Measurements from ENCODE around the gene VENTX. TPM values are rescaled to one million over a fixed set of nuclear protein-coding genes. Genes with fewer than 3 reads are reported as not detected.
A peak's percentile ranks its signal among the peaks of the same experiment; 100 is the strongest.

The VENTX gene
- total RNA-seq, 1 experiment from 2014 or later = 28.0 TPM

DNA sequence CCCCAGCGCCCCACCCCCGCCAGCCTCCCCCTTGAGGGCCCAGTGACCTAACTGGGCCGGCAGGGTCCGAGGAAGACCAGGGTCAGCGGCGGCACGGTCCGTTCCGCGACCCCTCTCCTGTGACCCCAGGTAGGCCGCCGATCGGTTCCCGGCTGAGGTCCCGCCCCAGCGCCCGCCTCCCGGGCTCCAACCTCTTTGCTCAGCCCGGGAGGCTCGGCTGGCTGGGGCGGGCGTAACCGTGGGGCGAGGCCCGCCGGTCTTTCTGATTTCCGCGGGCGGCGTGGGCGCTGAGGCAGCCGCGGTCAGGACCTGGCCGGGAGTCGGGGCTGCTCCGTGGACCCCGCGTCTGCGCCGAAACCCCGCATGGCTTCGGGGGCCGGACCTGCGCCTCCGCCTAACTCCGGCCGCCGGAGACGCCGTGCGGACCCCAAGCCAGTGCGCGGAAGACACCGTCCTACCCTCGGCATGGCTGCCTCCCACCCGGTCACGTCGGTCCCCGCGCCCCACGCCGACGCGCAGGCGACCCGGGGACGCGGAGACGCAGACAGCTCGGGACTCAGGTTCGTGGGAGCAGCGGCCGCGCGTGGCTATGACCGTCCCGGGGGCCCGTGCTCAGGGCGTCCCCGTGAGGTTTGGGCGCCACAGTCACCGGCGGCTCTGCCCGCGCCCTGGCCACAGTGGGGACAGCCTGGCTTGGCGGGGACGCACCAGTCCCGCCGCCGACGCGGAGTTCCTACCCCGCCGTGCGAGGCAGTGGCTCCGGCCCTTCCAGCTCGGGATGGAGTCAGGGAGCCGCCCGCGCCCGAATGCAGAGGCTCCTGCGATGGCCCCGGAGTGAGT, 1.0 kb upstream of the VENTX start:
- H3K27me3 Mint-ChIP-seq (ENCODE audit: low read depth) = peaks cover 61% of the 10 kb centered on the region

More for the DNA sequence above, 1.0 kb upstream of the VENTX start:
- ATAC-seq (peak; percentile 0; the same call in 1 of the 2 replicates), DNase-seq (ENCODE audit: low spot score) (peak; percentile 54)
- peaks cover 9% of the 10 kb centered on the region for H3K36me3 Mint-ChIP-seq
- CTCF ChIA-PET = interaction anchor here (0.9 kb wide), 1 partner anchor 11 kb away, joined by 3 read pairs; no protein-coding TSS in a partner anchor
- H3K4me1 Mint-ChIP-seq = peaks cover 44% of the 10 kb centered on the region
- no peak overlapping the region for H3K4me3 Mint-ChIP-seq
- H3K27ac Mint-ChIP-seq = no peak overlapping the region
- POLR2A ChIA-PET = no interaction called here
- no peak for TF ChIP-seq NFYB (CRISPR knock-in tag; conservative IDR thresholded peaks at IDR 0.05; ENCODE audit: low read depth)
- TF ChIP-seq KAT7 (CRISPR knock-in tag; IDR thresholded peaks at IDR 0.05; ENCODE audit: borderline replicate concordance) = 0 out of 2 replicates have a peak, but pooled peaks have one; percentile 35
- 0 out of 2 replicates have a peak, but pooled peaks have one; percentile 57 for TF ChIP-seq ESRRA (CRISPR knock-in tag; IDR thresholded peaks at IDR 0.05; ENCODE audit: borderline replicate concordance)
- no peak for TF ChIP-seq ZNF396 (CRISPR knock-in tag; IDR thresholded peaks at IDR 0.05; ENCODE audit: borderline replicate concordance)
- TF ChIP-seq ZNF416 (CRISPR knock-in tag; IDR thresholded peaks at IDR 0.05) = no peak
- TF ChIP-seq, protein P1, sequence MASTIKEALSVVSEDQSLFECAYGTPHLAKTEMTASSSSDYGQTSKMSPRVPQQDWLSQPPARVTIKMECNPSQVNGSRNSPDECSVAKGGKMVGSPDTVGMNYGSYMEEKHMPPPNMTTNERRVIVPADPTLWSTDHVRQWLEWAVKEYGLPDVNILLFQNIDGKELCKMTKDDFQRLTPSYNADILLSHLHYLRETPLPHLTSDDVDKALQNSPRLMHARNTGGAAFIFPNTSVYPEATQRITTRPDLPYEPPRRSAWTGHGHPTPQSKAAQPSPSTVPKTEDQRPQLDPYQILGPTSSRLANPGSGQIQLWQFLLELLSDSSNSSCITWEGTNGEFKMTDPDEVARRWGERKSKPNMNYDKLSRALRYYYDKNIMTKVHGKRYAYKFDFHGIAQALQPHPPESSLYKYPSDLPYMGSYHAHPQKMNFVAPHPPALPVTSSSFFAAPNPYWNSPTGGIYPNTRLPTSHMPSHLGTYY (CRISPR knock-in tag; IDR thresholded peaks at IDR 0.05) = no peak
- TF ChIP-seq NR1H2 (CRISPR knock-in tag; IDR thresholded peaks at IDR 0.05) = no peak
- TF ChIP-seq, protein P2, sequence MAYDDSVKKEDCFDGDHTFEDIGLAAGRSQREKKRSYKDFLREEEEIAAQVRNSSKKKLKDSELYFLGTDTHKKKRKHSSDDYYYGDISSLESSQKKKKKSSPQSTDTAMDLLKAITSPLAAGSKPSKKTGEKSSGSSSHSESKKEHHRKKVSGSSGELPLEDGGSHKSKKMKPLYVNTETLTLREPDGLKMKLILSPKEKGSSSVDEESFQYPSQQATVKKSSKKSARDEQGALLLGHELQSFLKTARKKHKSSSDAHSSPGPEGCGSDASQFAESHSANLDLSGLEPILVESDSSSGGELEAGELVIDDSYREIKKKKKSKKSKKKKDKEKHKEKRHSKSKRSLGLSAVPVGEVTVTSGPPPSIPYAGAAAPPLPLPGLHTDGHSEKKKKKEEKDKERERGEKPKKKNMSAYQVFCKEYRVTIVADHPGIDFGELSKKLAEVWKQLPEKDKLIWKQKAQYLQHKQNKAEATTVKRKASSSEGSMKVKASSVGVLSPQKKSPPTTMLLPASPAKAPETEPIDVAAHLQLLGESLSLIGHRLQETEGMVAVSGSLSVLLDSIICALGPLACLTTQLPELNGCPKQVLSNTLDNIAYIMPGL (CRISPR knock-in tag; IDR thresholded peaks at IDR 0.05) = 0 out of 2 replicates have a peak, but pooled peaks have one; percentile 38
- TF ChIP-seq SOX15 (CRISPR knock-in tag; IDR thresholded peaks at IDR 0.05) = no peak
- TF ChIP-seq, protein P3, sequence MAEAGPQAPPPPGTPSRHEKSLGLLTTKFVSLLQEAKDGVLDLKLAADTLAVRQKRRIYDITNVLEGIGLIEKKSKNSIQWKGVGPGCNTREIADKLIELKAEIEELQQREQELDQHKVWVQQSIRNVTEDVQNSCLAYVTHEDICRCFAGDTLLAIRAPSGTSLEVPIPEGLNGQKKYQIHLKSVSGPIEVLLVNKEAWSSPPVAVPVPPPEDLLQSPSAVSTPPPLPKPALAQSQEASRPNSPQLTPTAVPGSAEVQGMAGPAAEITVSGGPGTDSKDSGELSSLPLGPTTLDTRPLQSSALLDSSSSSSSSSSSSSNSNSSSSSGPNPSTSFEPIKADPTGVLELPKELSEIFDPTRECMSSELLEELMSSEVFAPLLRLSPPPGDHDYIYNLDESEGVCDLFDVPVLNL (CRISPR knock-in tag; IDR thresholded peaks at IDR 0.05; ENCODE audit: borderline replicate concordance, low read depth) = no peak
- no peak for TF ChIP-seq TEAD4 (CRISPR knock-in tag; IDR thresholded peaks at IDR 0.05)
- peak; percentile 65; the same call in 1 of the 2 replicates for TF ChIP-seq RELA (CRISPR knock-in tag; IDR thresholded peaks at IDR 0.05; ENCODE audit: borderline replicate concordance)
- TF ChIP-seq ZNF219 (CRISPR knock-in tag; IDR thresholded peaks at IDR 0.05; ENCODE audit: borderline replicate concordance) = no peak
- TF ChIP-seq, protein P4, sequence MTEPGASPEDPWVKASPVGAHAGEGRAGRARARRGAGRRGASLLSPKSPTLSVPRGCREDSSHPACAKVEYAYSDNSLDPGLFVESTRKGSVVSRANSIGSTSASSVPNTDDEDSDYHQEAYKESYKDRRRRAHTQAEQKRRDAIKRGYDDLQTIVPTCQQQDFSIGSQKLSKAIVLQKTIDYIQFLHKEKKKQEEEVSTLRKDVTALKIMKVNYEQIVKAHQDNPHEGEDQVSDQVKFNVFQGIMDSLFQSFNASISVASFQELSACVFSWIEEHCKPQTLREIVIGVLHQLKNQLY (CRISPR knock-in tag; IDR thresholded peaks at IDR 0.05) = no peak
- TF ChIP-seq MYBL2 (CRISPR knock-in tag; IDR thresholded peaks at IDR 0.05) = no peak
- TF ChIP-seq, protein P5, sequence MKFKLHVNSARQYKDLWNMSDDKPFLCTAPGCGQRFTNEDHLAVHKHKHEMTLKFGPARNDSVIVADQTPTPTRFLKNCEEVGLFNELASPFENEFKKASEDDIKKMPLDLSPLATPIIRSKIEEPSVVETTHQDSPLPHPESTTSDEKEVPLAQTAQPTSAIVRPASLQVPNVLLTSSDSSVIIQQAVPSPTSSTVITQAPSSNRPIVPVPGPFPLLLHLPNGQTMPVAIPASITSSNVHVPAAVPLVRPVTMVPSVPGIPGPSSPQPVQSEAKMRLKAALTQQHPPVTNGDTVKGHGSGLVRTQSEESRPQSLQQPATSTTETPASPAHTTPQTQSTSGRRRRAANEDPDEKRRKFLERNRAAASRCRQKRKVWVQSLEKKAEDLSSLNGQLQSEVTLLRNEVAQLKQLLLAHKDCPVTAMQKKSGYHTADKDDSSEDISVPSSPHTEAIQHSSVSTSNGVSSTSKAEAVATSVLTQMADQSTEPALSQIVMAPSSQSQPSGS (CRISPR knock-in tag; IDR thresholded peaks at IDR 0.05; ENCODE audit: borderline replicate concordance, low read depth) = no peak
- TF ChIP-seq RORB (CRISPR knock-in tag; IDR thresholded peaks at IDR 0.05) = no peak
- TF ChIP-seq, protein P6, sequence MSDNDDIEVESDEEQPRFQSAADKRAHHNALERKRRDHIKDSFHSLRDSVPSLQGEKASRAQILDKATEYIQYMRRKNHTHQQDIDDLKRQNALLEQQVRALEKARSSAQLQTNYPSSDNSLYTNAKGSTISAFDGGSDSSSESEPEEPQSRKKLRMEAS (CRISPR knock-in tag; IDR thresholded peaks at IDR 0.05) = no peak
- TF ChIP-seq GABPB1 (CRISPR knock-in tag; IDR thresholded peaks at IDR 0.05) = no peak
- TF ChIP-seq CREM (CRISPR knock-in tag; IDR thresholded peaks at IDR 0.05) = no peak
- TF ChIP-seq, protein P7, sequence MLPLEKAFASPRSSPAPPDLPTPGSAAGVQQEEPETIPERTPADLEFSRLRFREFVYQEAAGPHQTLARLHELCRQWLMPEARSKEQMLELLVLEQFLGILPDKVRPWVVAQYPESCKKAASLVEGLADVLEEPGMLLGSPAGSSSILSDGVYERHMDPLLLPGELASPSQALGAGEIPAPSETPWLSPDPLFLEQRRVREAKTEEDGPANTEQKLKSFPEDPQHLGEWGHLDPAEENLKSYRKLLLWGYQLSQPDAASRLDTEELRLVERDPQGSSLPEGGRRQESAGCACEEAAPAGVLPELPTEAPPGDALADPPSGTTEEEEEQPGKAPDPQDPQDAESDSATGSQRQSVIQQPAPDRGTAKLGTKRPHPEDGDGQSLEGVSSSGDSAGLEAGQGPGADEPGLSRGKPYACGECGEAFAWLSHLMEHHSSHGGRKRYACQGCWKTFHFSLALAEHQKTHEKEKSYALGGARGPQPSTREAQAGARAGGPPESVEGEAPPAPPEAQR (CRISPR knock-in tag; IDR thresholded peaks at IDR 0.05) = no peak
- H3K9me3 Mint-ChIP-seq = no peaks in the 10 kb centered on the region
